SK-N-MC (cell line): ENCODE measurements around the gene NFIX.

ENCODE experiments used
- EZH2 ChIP-seq: fragments of 200-600 bp; sonication (generic); IDR thresholded peaks from one replicate; pipeline ENCODE4 v1.6.1; 2017; ENCODE audit warnings: antibody characterized with exemption
- POLR2AphosphoS5 ChIP-seq: IDR thresholded peaks from 2 replicates; pipeline ENCODE4 v1.6.1; 2012; ENCODE audit warnings: mild to moderate bottlenecking, low read depth, low read length, borderline replicate concordance

DNA sequence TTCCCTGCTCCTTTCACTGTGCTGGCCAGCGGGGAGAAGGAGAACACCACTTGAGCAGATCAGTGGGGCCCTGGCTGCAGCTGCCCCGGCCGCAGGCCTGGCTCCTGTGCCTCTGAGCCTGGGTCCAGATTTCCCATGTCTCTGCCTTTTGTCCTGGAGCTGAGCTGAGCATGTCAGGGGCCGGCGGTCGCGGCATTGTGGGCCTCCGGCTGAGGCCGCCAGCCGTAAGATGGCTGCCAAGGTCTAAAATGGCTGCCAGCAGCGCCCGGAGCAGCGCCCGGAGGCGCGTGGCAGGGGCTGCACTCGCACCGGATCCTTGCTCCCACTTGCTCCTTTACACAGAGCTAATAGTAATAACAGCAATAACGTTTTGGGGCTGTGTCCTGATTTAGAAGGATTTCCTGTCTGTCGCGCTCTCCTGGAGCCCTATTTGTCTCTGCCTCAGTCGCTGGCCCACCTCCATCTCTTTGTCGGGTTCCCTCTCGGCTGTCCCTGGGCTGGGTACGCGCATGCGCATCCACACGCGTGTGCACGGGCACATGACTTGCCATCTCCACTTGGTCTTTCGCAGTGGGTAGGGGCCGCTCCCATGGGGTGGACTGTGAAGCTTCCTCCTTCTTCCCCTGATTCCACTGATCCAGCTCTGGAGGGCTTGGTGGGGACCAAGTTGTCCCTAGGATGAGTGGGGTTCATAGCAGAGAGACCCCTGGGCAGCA, 75.3 kb downstream of the NFIX start:
- TF ChIP-seq EZH2 (no peak), POLR2AphosphoS5 (no peak)
